K562 (cell line): ENCODE results near the gene ACTL10. TPM values are rescaled to one million over a fixed set of nuclear protein-coding genes. Genes with fewer than 3 reads are reported as not detected.
A peak's percentile ranks its signal among the peaks of the same experiment; 100 is the strongest.

ENCODE experiments used
- CBX8 ChIP-seq: fragments of 200-600 bp; sonication (generic); IDR thresholded peaks from 2 replicates; pipeline ENCODE4 v1.6.1; 2012; ENCODE audit warnings: borderline replicate concordance, mixed run types, low read depth, mild to moderate bottlenecking, moderate library complexity, mixed read lengths, low read length, control low read depth, inconsistent platforms; ENCODE audit not compliant: poor library complexity, severe bottlenecking; ENCODE audit errors: extremely low read depth
- CTCFL ChIP-seq: IDR thresholded peaks from 2 replicates; pipeline ENCODE4 v1.6.1; 2011; ENCODE audit warnings: borderline replicate concordance, low read depth, mild to moderate bottlenecking, moderate library complexity, low read length; ENCODE audit not compliant: insufficient read depth, poor library complexity, severe bottlenecking
- ETV5 ChIP-seq: sonication (generic); formaldehyde crosslinking; IDR thresholded peaks from 2 replicates; pipeline ENCODE4 v1.4.0; 2020; ENCODE audit warnings: low read depth, mild to moderate bottlenecking, missing genetic modification reagents
- ETV6 ChIP-seq, 3 experiments: fragments of 150-350 bp in 1 of 3; sonication (generic) in 1 of 3; formaldehyde crosslinking in 1 of 3; IDR thresholded peaks; 2 replicates each; pipeline versions ENCODE4 v1.6.1 to v1.8.0; 2014 to 2022; ENCODE audit warnings: borderline replicate concordance in 2 of 3, low read depth in 2 of 3, antibody characterized with exemption in 1 of 3, low read length in 1 of 3, mild to moderate bottlenecking in 1 of 3, missing genetic modification reagents in 1 of 3
- MCM5 ChIP-seq: fragments of 450-650 bp; IDR thresholded peaks from 2 replicates; pipeline ENCODE4 v1.6.1; 2016; ENCODE audit warnings: low read depth
- MITF ChIP-seq: IDR thresholded peaks from 2 replicates; pipeline ENCODE4 v1.6.1; 2014; ENCODE audit warnings: antibody characterized with exemption
- NRF1 ChIP-seq, 2 experiments: fragments of 450-650 bp; IDR thresholded peaks in 1 of 2; conservative IDR thresholded peaks in 1 of 2; 2 replicates each; pipeline ENCODE4 v1.6.1; 2014; ENCODE audit warnings: mild to moderate bottlenecking in 2 of 2
- RNF2 ChIP-seq: sonication (generic); IDR thresholded peaks from 2 replicates; pipeline ENCODE4 v1.6.1; 2016
- TEAD4 ChIP-seq, 2 experiments: sonication (generic) in 1 of 2; formaldehyde crosslinking in 1 of 2; IDR thresholded peaks; 2 replicates each; pipeline versions ENCODE4 v1.6.1 to v1.8.0; 2012 to 2022; ENCODE audit warnings: borderline replicate concordance in 1 of 2, inconsistent platforms in 1 of 2, low read length in 1 of 2, mild to moderate bottlenecking in 1 of 2, missing genetic modification reagents in 1 of 2
- ZC3H11A ChIP-seq: IDR thresholded peaks from 2 replicates; pipeline ENCODE4 v1.6.1; 2012; ENCODE audit warnings: low read depth, low read length, improper control_type of control experiment
- ZNF830 ChIP-seq: fragments of 250-450 bp; sonication (Bioruptor Pico); IDR thresholded peaks from 2 replicates; pipeline ENCODE4 v1.5.0; 2021; ENCODE audit warnings: mild to moderate bottlenecking
- polyA plus RNA-seq, 8 experiments: library from polyadenylated mRNA; depleted of rRNA in 4 of 8; stranded (reverse) in 5 of 8; unstranded in 3 of 8; fragments of >200 nt; fragmentation: Nextera tagmentation in 2 of 8; fragmentation: Illumina TruSeq in 1 of 8; extraction: Ambion mirVana in 2 of 8; extraction: Trizol in 1 of 8; gene quantifications; 2 replicates each; pipeline versions ENCODE4 v1.2.1 to v1.2.3, GENCODE V29; 2011 to 2014; ENCODE audit warnings: inconsistent platforms in 1 of 8, missing spikeins in 1 of 8
- total RNA-seq, 7 experiments: library from RNA; depleted of rRNA in 6 of 7; stranded (reverse); fragments of >200 nt in 6 of 7; fragmentation: Illumina TruSeq in 2 of 7; extraction: Trizol in 2 of 7; gene quantifications; 2 replicates each; pipeline versions ENCODE4 v1.2.1 to v1.2.3, GENCODE V29; 2011 to 2021; ENCODE audit warnings: low replicate concordance in 1 of 7

The ACTL10 gene
- total and polyA plus RNA-seq, 9 of the 15 experiments (the other 6 are each of a cell fraction or from before 2014, with no cell fraction given): 0.07 to 0.14 TPM; not detected in 7

GRCh38 chr20:33667676-33668465, 1.1 kb downstream of the ACTL10 start (continued):
- TF ChIP-seq CBX8 (no peak), ZC3H11A (no peak), ETV5 (CRISPR knock-in tag) (no peak), MCM5 (no peak), CTCFL (peak; percentile 28), ZNF830 (CRISPR knock-in tag) (no peak), NRF1 (conservative IDR thresholded peaks at IDR 0.05 in 1 of 2, IDR thresholded peaks at IDR 0.05 in 1 of 2) (no peak), MITF (no peak), TEAD4 (IDR thresholded peaks at IDR 0.05; ENCODE audit: low read length) (no peak), TEAD4 (CRISPR knock-in tag; IDR thresholded peaks at IDR 0.05; ENCODE audit: borderline replicate concordance) (0 out of 2 replicates have a peak, but pooled peaks have one; percentile 33), ETV6 (IDR thresholded peaks at IDR 0.05; ENCODE audit: borderline replicate concordance in 1 of 2, low read depth in 2 of 2, low read length in 1 of 2) (no peak), ETV6 (CRISPR knock-in tag; IDR thresholded peaks at IDR 0.05; ENCODE audit: borderline replicate concordance) (no peak), RNF2 (no peak)
- TF ChIP-seq, all 486 proteins: peak for 24
